GM18505 (cell line): Measurements from ENCODE around the gene ADRA2B.
"Not testable (repeated sequence)": the region's sequence is repeated elsewhere in the genome, so short reads cannot be mapped to it uniquely, and the experiment has no call there.

ENCODE experiments used
- ATAC-seq: cut with Tn5 transposase; IDR thresholded peaks from one replicate; pipeline ENCODE4 v1.9.1; 2021; ENCODE audit not compliant: unreplicated experiment
- POLR2A ChIP-seq: IDR thresholded peaks from 4 replicates; pipeline ENCODE4 v1.6.1; 2011; ENCODE audit warnings: borderline replicate concordance; ENCODE audit not compliant: insufficient read depth, insufficient read length; ENCODE audit errors: extremely low read depth

ADRA2B gene

GRCh38 chr2:96146153-96146880, 29.9 kb upstream of the ADRA2B start:
- peak; percentile 21 for ATAC-seq
- peak; percentile 67 for TF ChIP-seq POLR2A

DNA sequence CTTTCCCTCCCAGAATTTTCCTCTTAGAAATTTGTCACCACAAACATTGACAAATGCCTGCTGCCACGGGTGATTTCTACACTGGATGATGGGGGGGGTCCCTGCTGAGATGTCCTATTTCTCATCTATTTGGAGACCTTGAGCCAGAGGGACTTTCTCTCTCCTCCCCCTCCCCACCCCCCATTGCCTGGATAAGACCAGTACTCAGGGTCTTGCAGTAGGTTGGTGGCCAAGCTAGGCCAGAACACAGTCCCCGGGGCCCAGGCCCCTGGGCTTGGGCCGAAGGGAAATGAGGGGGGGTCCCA, 29.4 kb upstream of the ADRA2B start:
- no peak for TF ChIP-seq POLR2A
- no peak for ATAC-seq

GRCh38 chr2:96145036-96145847, 28.9 kb upstream of the ADRA2B start, which contains the start of gene DUSP2:
Gene DUSP2, minus strand, starts transcription at chr2:96145440. Its CDS starts 86 bp downstream, at chr2:96145354.
- TF ChIP-seq POLR2A = peak; percentile 100
- peak; percentile 53 for ATAC-seq

DNA sequence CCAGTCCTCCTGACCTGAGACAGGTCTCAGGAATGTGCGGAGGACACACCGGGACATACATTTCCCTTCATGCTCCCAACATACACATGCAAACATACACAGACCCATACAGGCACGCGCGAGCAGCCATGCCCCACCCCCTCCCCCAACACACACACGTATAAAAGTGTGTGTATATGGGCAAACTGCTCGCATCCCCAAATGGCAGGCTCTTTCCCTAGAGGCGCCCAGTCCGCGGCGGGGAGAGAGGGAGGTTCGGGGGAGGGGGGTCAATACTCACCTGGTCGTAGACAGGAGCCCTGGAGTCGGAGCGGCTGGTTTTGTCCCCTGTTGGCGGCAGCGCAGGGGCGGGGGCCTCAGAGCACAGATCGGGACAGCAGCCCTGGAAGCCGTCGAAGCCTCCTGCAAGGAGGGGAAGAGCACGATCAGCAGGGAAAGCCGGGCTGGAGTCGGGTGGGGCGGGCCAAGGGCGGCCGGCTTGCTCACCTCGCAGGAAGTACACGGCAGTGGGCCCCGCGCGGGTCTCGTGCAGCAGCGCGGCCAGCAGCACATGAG, 28.2 kb upstream of the ADRA2B start:
- ATAC-seq = peak; percentile 1
- TF ChIP-seq POLR2A = peak; percentile 12

DNA sequence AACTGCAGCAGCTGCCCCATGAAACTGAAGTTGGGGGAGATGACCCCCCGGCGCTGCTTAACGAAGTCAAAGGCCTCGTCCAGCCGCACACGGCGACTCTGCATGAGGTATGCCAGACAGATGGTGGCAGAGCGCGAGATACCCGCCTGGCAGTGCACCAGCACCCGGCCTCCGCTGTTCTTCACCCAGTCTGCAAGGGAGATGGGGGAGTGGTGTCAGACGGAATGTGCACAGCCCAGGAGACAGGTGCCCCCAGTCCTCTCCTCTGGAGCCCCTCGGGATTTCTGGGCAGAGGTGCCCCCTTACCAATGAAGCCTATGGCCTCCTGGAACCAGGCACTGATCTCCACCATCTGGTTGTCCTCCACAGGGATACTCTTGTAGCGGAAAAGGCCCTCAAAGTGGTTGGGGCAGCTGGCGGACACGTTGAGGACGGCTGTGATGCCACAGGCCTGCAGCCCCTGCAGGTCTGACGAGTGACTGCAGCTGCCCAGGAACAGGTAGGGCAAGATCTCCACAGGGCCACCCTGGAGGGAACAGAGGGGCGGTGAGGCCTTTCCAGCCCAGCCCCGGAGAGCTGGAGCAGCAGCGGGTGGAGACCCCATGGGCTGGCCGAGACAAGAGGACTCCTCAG, 27.6 kb upstream of the ADRA2B start:
- TF ChIP-seq POLR2A = no peak
- no peak for ATAC-seq

GRCh38 chr2:96143231-96143847, 27.0 kb upstream of the ADRA2B start:
- TF ChIP-seq POLR2A = peak; percentile 64
- no peak for ATAC-seq

DNA sequence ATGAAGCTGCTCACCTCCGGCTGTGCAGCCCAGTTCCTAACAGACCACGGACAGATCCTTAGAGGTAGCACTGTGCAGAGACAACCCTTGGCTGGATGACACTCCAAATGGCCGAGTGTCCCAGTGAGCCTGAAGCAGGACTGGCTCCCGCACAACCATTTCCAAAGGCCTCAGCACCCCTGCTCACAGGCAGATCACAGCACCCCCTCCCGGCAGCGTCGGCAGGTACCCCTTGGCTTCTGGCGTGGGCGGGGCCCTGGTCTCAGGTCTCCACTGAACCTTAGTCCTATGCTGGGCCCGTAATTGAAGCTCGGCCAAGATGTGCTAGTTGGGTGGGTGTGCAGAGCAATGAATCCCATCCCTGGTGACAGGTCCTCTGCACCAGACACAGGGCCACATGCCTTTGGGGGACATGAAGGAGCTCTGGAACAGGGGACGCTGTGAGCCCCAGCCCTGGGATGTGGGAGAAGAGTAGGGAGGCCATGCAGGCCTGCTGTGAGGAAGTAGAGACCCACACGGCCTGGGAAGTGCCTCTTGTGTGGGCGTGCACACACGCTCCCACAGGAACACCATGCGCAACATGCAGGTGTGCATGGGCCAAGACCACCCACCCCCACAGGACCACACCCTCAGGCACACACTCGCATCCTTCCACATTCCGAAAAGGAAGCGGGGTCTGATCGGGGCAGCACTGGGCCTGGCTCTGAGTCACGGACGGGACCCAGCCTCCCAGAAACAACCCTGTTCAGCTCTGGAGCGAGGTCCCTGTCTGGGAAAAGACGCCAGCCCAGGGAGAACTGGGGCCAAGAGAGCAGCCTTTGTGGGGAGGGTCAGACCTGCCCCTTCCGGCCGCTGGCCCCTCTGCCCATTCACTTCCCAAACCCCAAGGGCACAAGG, 26.1 kb upstream of the ADRA2B start:
- TF ChIP-seq POLR2A = peak; percentile 84
- no peak for ATAC-seq

GRCh38 chr2:96141624-96141967, 25.2 kb upstream of the ADRA2B start:
- not testable (repeated sequence) for ATAC-seq

DNA sequence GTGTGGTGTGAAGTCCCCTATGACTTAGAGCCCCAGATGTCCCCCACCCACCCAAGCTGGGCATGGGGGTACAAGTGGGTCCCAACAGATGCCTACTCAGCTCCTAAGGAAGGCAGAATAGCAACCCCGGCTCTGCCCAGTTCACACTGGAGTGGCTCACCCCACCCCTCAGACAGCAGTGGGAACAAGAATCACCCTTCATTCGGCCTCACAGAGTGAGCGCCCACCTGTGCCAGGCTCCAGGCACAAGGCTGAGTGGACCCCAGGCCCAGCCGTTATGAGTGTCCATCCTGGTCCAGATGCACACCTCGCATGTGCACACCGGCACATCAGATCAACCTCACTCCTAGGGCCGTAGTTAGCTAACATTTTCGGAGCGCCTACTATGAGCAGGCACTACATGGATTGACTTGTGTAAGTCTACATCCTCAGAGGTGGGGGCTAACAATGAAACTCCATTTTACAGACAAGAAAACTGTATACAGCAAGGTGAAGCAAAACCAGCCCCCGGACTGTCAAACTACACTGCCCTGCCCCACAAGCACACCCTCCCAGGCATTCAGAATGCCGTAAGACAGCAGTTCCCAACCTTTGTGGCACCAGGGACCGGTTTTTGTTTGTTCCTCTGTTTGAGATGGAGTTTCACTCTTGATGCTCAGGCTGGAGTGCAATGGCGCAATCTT, 24.7 kb upstream of the ADRA2B start:
- peak; percentile 61 for TF ChIP-seq POLR2A
- ATAC-seq = no peak

GRCh38 chr2:96139181-96139758, 22.9 kb upstream of the ADRA2B start:
- no peak for ATAC-seq
- no peak for TF ChIP-seq POLR2A

DNA sequence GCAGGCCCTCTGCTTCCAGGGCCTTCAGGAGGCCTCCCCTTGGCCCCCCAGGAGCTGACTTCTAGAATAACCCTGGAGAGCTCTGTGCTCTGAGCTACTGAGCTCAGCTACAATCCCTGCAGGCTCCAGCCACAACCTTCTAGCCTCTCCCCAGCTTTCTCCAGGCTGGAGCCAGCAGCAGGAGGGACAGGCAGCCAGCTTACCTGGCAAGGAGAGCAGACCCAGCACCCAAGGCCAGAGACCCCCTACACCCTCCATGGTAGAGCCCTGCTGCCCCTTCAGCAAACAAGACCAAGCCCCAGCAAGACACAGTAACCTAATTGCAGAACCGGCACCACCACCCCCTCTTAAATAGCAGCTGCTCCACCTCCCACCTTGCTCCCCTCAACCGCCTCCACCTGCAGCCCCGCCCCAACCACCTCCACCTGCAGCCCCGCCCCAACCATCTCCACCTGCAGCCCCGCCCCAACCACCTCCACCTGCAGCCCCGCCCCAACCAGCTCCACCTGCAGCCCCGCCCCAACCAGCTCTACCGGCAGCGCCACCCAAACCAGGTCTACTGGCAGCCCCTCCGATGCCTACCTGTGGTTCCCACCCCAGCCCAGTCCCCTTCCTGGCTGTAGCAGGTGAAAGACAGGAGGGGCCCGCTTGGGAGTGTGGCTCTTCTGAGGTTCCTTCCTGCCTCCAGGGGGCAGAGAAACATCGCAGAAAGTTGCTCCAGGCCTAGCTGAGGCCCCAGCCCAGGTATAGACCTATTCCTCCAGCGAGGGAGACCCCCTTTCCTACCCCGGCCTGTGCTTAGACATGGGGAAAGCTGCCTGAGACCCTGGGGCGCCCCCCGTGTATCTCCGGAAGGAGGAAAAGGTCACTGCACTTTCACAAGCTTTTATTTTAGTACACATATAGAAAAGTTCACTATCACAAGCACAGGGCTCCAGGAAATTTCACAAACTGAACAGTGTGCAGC, 22.1 kb upstream of the ADRA2B start, which contains the start of gene ASTL:
Gene ASTL, minus strand, starts transcription at position 324 of the 967 bp plus-strand sequence. Its CDS starts 66 bp downstream, at position 258.
- TF ChIP-seq POLR2A = peak; percentile 71
- no peak for ATAC-seq
